Esophagus muscularis mucosa (tissue), 3 donors: ENCODE results near the gene CT45A6.
"Not testable (repeated sequence)": the region's sequence is repeated elsewhere in the genome, so short reads cannot be mapped to it uniquely, and the experiment has no call there.

Experiments
- POLR2AphosphoS5 ChIP-seq, 2 donors: sonication (generic); formaldehyde crosslinking; IDR thresholded peaks; one replicate each; pipeline ENCODE4 v1.6.1; 2017; ENCODE audit warnings: antibody characterized with exemption in 2 of 2
- TF ChIP-seq, protein P1 (sequence below), 3 experiments: fragments of 200-600 bp in 2 of 3; fragments of 450-650 bp in 1 of 3; sonication (generic) in 2 of 3; IDR thresholded peaks; one replicate each; pipeline ENCODE4 v1.5.1; 2017 to 2019; ENCODE audit warnings: antibody characterized with exemption in 3 of 3, mild to moderate bottlenecking in 2 of 3, moderate library complexity in 1 of 3

- TF ChIP-seq, protein P1, sequence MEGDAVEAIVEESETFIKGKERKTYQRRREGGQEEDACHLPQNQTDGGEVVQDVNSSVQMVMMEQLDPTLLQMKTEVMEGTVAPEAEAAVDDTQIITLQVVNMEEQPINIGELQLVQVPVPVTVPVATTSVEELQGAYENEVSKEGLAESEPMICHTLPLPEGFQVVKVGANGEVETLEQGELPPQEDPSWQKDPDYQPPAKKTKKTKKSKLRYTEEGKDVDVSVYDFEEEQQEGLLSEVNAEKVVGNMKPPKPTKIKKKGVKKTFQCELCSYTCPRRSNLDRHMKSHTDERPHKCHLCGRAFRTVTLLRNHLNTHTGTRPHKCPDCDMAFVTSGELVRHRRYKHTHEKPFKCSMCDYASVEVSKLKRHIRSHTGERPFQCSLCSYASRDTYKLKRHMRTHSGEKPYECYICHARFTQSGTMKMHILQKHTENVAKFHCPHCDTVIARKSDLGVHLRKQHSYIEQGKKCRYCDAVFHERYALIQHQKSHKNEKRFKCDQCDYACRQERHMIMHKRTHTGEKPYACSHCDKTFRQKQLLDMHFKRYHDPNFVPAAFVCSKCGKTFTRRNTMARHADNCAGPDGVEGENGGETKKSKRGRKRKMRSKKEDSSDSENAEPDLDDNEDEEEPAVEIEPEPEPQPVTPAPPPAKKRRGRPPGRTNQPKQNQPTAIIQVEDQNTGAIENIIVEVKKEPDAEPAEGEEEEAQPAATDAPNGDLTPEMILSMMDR (IDR thresholded peaks at IDR 0.05) = not testable (repeated sequence)
- TF ChIP-seq POLR2AphosphoS5 (IDR thresholded peaks at IDR 0.05) = not testable (repeated sequence)
These were observed 57.8 kb downstream of the CT45A6 start for GRCh38 chrX:135744739-135745138.
